HG03457 (cell line): ENCODE data around the gene CMTR1.

Experiments used
- ATAC-seq: cut with Tn5 transposase; IDR thresholded peaks from one replicate; pipeline ENCODE4 v1.9.1; 2021; ENCODE audit warnings: moderate number of reproducible peaks; ENCODE audit not compliant: unreplicated experiment

The CMTR1 gene

GRCh38 chr6:37511201-37511600, 78.2 kb downstream of the CMTR1 start:
- ATAC-seq: no peak

DNA sequence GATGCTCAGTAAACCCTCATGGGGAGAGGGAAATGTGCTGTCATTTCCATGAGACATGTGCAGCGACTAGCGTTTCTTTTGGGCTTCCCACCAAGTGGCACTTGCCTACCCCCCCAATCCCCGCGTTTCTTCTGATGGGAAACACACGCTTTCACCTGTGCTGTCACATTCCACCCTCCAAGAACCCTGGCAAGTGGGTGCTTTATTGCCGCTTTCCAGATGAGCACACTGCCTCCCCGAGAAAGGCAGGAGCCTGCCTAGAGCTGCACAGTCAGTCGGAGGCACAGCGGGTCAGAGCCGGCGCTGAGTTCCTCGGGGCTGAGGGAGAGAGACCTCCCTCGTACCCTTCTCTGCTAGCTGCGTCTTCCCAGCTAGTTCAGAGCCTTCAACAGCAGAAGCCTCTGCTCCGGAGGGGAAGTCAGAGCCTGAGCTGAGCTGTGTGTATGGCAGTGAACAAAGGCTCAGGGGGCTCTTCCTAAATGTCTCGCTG, 78.9 kb downstream of the CMTR1 start:
- ATAC-seq: no peak

DNA sequence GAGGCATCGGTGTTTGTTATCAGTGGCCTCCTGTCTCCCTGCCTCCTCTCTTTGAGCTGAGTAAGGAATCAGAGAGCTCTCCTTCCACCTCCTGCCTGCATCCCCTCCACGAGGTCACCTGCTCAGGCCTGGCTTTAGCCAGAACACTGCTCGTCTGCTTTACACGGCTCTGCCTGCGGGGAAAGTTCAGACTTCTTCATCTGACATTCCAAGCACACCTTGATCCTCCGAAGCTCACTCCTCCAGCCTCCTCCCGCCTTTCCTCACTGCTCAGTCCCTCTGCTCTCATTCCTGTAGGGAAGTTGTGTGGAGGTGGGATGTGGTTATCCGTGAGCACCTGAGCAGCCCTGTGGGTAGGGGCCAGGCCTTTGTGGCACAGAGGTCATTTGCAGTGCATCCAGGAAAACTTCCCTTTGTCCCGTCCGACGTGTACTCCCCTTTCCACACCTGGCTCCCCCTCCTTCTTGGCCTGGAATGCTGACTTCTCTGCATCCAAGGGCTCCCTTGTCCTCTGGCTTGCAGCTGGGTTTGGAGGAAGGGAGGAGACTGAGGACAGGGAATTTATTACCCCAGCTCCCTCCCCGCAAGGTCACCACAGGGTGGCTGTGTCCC, 79.5 kb downstream of the CMTR1 start:
- no peak for ATAC-seq

DNA sequence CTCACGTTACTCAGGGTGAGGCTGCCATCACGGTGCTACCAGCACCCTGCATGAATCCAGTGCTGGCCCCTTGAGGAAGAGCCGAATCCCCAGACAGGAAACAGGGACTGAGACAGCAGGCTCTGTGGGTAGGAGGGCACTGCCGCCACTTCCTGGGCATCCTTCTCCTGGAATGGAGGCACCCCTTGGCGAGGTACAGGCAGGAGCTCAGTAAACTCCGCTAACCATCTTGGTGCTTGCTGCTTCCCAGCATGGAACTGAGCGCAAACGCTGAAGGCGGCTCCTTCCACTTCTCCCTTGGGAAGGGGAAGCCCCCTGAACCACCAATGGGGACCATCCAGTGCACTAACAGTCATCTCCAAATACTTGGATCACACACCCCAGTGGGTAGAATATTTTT, 80.1 kb downstream of the CMTR1 start:
- no peak for ATAC-seq

- no peak for ATAC-seq
These were observed 80.6 kb downstream of the CMTR1 start for GRCh38 chr6:37513576-37513975.

DNA sequence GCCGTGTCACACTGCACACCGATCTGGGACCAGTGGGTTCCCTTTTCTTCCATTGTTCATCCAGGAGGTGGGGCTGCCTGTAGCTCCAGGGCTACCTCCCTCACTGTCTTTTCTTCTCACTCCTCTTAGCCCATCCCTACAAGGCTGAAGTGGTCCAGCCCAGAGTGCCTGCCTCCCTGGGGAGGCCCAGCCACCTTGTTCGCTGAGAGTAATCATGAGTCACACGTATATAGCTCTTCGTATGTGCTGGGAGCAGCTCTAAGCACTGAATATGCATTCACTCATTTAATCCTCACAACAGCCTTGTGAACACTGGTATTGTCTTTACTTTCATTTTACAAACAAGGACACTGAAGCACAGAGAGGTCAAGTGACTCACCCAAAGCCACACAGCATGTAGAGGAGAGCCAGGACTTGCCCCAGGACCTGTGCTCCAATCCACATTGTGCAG, 81.3 kb downstream of the CMTR1 start:
- no peak for ATAC-seq

DNA sequence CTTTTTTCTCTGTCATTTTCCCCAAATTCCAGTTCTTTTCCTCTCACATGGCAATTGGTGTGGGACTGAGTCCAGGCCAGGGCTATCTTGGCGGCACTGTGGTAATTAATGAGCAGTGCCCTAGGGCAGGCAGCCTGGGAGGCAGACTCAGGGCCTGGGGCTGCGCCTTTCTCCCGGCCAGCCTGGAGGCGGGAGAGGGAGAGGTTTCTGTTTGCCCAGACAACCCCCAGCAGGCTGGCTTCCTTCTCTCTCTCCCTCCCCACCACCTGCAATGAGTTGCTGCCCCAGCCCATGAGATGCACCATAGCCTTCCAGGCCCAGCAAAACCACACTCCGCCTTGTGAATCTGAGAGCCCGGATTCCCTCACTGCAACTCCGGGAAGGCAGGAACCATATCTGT, 81.8 kb downstream of the CMTR1 start:
- ATAC-seq: no peak

DNA sequence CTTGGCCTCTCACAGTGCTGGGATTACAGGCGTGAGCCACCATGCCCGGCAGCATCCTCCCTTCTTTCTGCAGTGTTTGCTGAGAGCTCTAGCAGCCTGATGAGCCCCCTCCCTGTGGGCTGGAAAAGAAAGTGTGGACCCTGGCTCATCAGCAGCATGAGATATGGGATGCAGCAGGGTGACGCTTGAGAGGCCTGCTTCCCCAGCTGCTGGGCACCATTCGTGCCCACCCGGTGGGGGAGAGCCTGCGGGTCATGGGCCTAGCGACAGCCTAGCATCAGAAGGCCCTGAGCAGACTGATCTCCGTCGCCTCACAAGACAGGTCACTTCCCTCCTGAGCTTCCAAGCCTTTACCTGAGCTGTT, 82.7 kb downstream of the CMTR1 start:
- ATAC-seq: no peak

GRCh38 chr6:37516076-37516919, 83.3 kb downstream of the CMTR1 start:
- peak; percentile 63 for ATAC-seq

GRCh38 chr6:37516920-37517405, 83.9 kb downstream of the CMTR1 start:
- no peak for ATAC-seq

- no peak for ATAC-seq
These were observed 84.4 kb downstream of the CMTR1 start for GRCh38 chr6:37517411-37517812.

DNA sequence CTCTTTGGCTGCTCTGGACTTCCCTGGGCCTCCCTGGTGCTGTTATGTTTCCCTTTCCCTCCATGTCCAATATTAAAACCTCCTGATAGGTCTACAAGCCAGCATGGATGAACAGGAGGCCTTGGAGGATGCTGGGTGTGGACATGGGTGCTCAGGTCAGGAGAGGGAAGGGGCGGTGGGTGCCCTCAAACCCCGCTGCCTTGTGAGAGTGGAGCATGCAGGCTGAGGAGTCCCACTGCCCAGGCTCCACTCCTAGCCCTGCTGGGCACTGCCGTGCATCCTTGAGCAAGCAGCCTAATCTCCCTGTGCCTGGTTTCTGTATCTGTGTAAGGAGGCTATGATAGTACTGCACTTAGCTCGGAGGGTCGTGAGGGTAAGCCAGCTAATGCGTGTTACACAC, 85.1 kb downstream of the CMTR1 start:
- ATAC-seq: no peak

DNA sequence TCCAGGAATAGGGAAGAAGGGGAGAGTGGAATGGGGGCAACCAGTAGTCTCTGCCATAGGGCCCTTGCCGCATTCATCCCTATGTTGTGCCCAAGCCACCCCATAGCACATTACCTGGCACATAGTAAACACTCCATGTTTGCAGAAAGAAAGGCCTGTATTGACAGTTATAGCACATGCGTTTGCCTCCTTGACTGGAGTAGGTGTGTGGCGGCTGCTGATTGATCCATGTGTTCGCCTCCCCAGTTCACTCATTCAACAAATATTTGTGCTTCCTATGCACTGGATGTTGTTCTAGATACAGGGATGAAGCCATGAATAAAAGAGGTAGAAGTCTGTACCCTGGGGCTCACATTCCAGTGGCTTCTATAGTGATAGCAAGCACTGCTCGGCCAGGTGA, 86.4 kb downstream of the CMTR1 start:
- ATAC-seq: no peak

DNA sequence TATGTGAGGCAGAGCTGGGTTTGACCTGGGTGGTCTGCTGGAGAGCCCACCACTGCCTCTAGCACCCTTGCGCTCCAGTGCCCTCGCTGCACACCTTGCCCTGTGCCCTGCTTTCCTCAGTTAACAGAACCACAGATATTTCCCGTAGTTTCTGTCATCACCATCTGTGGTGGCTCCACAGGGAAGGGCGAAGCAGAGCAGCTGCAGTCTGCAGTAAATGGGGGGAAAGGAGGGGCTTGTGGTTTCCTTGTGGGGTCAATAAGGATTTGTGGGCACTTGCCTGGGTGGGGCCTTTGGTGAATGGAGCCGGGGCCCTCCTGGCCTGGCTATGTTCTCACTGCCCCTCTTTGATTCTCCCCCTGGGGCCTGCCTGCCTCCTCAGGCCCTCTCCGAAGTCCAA, 87.9 kb downstream of the CMTR1 start:
- no peak for ATAC-seq

GRCh38 chr6:37521674-37522073, 88.7 kb downstream of the CMTR1 start:
- no peak for ATAC-seq

GRCh38 chr6:37522836-37523235, 89.8 kb downstream of the CMTR1 start:
- ATAC-seq: no peak

- no peak for ATAC-seq
These were observed 90.4 kb downstream of the CMTR1 start for GRCh38 chr6:37523412-37523811.

DNA sequence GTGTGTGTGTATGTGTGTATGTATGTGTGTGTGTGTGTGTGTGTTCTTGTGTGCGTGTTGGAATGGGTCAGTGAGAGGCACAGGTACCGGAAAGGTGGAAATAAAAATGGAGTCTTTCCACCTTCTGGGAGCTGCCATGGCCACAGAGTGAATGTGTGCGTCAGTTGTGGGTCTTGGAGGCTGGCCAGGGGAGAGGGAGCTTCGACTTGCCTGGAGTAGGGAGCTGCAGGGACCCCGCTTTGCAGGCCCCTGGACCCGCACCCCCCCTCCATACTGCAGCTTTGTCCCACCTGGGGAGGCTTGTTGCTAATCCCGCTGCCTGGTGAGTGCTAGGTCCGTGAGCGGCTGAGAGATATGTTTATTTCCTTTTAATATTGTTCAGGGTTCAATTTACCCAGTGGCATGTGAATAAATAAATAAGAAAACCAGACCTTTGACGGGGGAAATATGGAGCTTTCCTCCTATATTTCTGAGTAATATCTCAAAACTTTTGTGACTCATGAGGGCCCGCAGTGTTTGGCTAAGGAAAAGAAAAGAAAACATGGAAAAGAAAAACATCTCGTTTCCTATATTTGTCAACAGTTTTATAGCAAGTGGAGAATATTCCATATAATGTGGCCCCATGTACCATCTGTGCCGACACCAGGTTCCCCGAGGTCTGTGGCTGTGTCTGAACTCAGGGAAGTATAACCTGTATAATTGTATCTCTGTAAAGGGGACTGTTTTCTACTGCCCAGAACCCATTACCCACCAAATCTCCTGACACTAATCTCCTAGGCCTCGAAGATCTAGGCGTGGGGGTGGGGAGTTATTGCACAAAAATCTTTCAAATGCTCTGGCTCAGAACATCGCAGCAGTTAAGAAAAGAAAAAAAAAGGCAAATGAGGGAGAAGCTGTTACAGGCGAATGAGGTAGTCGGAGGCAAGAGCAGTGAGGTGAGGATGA, 91.3 kb downstream of the CMTR1 start:
- no peak for ATAC-seq

- no peak for ATAC-seq
These were observed 91.9 kb downstream of the CMTR1 start for GRCh38 chr6:37524970-37525318.

DNA sequence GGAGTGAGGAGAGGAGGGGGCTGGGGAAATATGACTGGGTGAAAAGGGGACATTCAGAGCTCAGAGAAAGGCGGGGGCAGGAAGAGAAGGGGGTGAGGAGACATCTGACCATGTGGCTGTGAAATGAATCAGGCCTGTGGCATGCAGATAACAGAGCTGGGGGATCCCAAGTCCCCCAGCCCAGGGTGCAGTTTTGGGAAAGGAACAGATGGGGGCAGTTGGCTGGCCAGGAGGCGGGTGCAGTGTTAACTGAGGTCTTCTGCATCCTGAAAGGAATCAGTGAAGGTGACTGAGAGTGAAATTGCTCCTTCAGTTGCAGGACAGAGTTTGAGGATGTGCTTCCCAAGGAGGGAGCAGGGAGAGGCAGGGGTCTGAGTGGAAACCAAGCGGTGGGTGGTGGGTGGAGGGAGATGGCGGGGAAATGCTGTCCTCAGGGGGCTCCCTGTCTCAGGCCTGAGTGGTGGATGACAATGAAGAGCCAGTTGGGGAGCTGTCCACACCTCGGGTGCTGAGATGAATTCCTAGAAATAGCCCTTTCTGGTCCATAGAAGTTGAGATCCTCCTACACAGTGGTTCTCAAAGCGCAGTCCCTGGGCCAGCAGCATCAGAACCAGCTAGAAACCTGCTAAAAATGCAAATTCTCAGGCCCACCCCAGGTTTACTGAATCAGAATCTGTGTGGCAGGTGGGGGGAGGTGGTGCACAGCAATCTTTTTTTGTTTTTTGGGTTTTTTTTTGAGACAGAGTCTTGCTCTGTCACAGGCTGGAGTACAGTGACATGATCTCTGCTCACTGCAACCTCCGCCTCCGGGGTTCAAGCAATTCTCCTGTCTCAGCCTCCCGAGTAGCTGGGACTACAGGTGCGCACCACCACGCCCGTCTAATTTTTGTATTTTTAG, 92.7 kb downstream of the CMTR1 start:
- no peak for ATAC-seq
